Transverse colon (tissue), 4 donors: Measurements from ENCODE around the gene MCUB. TPM values are rescaled to one million over a fixed set of nuclear protein-coding genes. Genes with fewer than 3 reads are reported as not detected.

Experiments
- DNase-seq: peaks from one replicate; pipeline ENCODE4 v3.0.0-alpha.2; 2019
- H3K27ac ChIP-seq, 4 donors: fragments of 200-600 bp; sonication (generic); 2 replicates each; pipeline ENCODE4 v1.5.1; 2016 to 2018; ENCODE audit warnings: inconsistent platforms in 4 of 4
- H3K27me3 ChIP-seq: fragments of 200-600 bp; sonication (generic); 2 replicates; pipeline ENCODE4 v1.5.1; 2017; ENCODE audit warnings: inconsistent platforms
- H3K36me3 ChIP-seq, 4 donors: fragments of 200-600 bp; sonication (generic); 2 replicates each; pipeline ENCODE4 v1.5.1; 2017 to 2019; ENCODE audit warnings: inconsistent platforms in 4 of 4
- H3K4me1 ChIP-seq, 4 donors: fragments of 200-600 bp; sonication (generic); 2 replicates each; pipeline ENCODE4 v1.5.1; 2017 to 2020; ENCODE audit warnings: inconsistent platforms in 4 of 4
- H3K4me3 ChIP-seq, 4 donors: fragments of 200-600 bp; sonication (generic); 1 replicate in 1 of 4; 2 replicates in 3 of 4; pipeline versions ENCODE4 v1.5.1 to v1.6.1; 2017 to 2019; ENCODE audit warnings: inconsistent platforms in 4 of 4
- H3K9me3 ChIP-seq, 2 donors: fragments of 200-600 bp; sonication (generic); 2 replicates each; pipeline ENCODE4 v1.5.1; 2017 to 2019; ENCODE audit warnings: inconsistent platforms in 2 of 2
- EP300 ChIP-seq: sonication (generic); formaldehyde crosslinking; IDR thresholded peaks from one replicate; pipeline ENCODE4 v1.6.1; 2017; ENCODE audit warnings: antibody characterized with exemption, low read depth
- POLR2A ChIP-seq: fragments of 450-650 bp; IDR thresholded peaks from one replicate; pipeline ENCODE4 v1.6.1; 2016; ENCODE audit warnings: antibody characterized with exemption, mild to moderate bottlenecking, moderate library complexity
- POLR2AphosphoS5 ChIP-seq, 3 donors: sonication (generic); formaldehyde crosslinking; IDR thresholded peaks; one replicate each; pipeline ENCODE4 v1.6.1; 2016; ENCODE audit warnings: antibody characterized with exemption in 3 of 3
- WGBS, 2 donors: methylation state at CpG; one replicate each; pipeline ENCODE4 v1.1.5; 2018; ENCODE audit warnings: low coverage in 1 of 2; 5-methylcytosine and 5-hydroxymethylcytosine counted together
- in situ Hi-C, 4 donors: fragments of 200-750 bp; cut with MboI; loops; one replicate each; pipeline versions ENCODE4 v1.15.0 to v1.15.1; 2017; ENCODE audit warnings: low sequenced_read_pairs in 3 of 4, low pct_ligation_motif_present in 1 of 4, low pct_unique_long_range_greater_than_20kb in 1 of 4
- intact Hi-C: fragments of 100-400 bp; cut with DNase I; formaldehyde crosslinking; loops from one replicate; pipeline ENCODE4 v1.15.1; 2023; ENCODE audit warnings: low total_unique reads
- total RNA-seq, 4 donors: library from RNA; depleted of rRNA; stranded (reverse); fragments of >200 nt; gene quantifications; one replicate each; pipeline ENCODE4 v1.1.0, GENCODE V29; 2016
- TF ChIP-seq, protein P1 (sequence below), 5 experiments: fragments of 200-600 bp in 3 of 5; fragments of 450-650 bp in 2 of 5; sonication (generic) in 3 of 5; IDR thresholded peaks; 1 replicate in 2 of 5; 2 replicates in 3 of 5; pipeline ENCODE4 v1.5.1; 2016 to 2017; ENCODE audit warnings: antibody characterized with exemption in 5 of 5, inconsistent platforms in 3 of 5, mild to moderate bottlenecking in 2 of 5, moderate library complexity in 1 of 5

The MCUB gene
- total RNA-seq, 4 donors from 2014 or later: 4.6 to 15.7 (median 8.8) TPM

DNA sequence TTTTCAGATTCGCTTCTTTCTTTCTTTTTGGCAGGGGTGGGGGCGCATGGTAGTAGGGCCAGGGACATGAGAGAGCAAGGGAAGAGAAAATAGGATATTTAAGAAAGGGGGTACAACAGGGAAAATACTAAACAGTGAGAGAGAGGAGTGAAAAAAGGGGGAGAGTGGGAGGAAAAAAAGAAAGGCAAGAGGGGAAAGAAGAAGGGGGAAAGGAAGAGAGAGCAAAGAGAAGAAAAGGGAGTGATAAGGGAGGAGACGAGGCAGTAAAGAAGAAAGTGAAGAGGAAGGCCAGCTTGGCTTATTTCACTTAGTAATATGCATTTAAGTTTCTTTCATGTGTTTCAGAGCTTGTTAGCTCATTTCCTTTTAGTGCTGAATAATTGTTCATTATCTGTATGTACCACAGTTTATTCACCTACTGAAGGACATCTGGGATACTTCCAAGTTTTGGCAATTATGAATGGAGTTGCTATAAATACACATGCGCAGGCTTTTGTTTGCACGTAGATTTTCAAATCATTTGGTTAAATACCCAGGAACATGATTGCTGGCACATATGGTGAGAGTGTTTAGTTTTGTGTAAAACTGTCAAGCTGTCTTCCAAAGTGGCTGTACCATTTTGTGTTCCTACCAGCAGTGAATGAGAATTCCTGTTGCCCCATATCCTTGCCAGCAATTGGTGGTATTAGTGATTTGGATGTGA is 105.9 kb downstream of the MCUB start:
- Histone ChIP-seq H3K4me1 (no peaks in the 10 kb centered on the region), H3K4me3 (no peak overlapping the region), H3K27me3 (no peaks in the 10 kb centered on the region), H3K36me3 (no peaks in the 10 kb centered on the region), H3K9me3 (no peaks in the 10 kb centered on the region), H3K27ac (no peak overlapping the region)
- 80 to 93% methylated on average over 5 of the region's 5 CpGs for WGBS, 2 donors
- TF ChIP-seq POLR2AphosphoS5 (IDR thresholded peaks at IDR 0.05) (no peak), EP300 (no peak), POLR2A (no peak)
- TF ChIP-seq, protein P1, sequence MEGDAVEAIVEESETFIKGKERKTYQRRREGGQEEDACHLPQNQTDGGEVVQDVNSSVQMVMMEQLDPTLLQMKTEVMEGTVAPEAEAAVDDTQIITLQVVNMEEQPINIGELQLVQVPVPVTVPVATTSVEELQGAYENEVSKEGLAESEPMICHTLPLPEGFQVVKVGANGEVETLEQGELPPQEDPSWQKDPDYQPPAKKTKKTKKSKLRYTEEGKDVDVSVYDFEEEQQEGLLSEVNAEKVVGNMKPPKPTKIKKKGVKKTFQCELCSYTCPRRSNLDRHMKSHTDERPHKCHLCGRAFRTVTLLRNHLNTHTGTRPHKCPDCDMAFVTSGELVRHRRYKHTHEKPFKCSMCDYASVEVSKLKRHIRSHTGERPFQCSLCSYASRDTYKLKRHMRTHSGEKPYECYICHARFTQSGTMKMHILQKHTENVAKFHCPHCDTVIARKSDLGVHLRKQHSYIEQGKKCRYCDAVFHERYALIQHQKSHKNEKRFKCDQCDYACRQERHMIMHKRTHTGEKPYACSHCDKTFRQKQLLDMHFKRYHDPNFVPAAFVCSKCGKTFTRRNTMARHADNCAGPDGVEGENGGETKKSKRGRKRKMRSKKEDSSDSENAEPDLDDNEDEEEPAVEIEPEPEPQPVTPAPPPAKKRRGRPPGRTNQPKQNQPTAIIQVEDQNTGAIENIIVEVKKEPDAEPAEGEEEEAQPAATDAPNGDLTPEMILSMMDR (IDR thresholded peaks at IDR 0.05): no peak
- in situ Hi-C loops (no loop called here), intact Hi-C loops (no loop called here)
- DNase-seq: no peak

DNA sequence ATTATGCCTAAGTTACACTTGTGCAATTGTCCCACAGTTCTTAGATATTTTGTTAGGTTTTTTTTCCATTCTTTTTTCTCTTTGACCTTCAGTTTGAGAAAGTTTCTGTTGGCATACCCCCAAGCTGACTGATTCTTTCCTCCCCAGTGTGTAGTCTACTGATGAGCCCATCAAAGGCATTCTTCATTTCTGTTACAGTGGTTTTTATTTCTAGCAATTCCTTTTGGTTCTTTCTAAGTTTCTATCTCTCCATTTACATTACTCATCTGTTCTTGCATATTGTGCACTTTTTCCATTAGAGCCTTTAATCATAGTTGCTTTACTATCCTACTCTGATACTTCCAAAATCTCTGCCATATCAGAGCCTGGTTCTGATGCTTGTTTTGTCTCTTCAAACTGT is 111.3 kb downstream of the MCUB start:
- TF ChIP-seq, protein P1 (IDR thresholded peaks at IDR 0.05): no peak
- TF ChIP-seq POLR2A: no peak
- no peak for TF ChIP-seq EP300
- no peak for TF ChIP-seq POLR2AphosphoS5 (IDR thresholded peaks at IDR 0.05)
- H3K27me3 ChIP-seq: no peaks in the 10 kb centered on the region
- no peak overlapping the region for H3K4me3 ChIP-seq
- no peaks in the 10 kb centered on the region for H3K4me1 ChIP-seq
- H3K27ac ChIP-seq: no peak overlapping the region
- H3K36me3 ChIP-seq: no peaks in the 10 kb centered on the region
- no peak for DNase-seq
- in situ Hi-C loops (no loop called here), intact Hi-C loops (no loop called here)
- peaks cover 0 to 5% of the 10 kb centered on the region in 2 donors for H3K9me3 ChIP-seq

DNA sequence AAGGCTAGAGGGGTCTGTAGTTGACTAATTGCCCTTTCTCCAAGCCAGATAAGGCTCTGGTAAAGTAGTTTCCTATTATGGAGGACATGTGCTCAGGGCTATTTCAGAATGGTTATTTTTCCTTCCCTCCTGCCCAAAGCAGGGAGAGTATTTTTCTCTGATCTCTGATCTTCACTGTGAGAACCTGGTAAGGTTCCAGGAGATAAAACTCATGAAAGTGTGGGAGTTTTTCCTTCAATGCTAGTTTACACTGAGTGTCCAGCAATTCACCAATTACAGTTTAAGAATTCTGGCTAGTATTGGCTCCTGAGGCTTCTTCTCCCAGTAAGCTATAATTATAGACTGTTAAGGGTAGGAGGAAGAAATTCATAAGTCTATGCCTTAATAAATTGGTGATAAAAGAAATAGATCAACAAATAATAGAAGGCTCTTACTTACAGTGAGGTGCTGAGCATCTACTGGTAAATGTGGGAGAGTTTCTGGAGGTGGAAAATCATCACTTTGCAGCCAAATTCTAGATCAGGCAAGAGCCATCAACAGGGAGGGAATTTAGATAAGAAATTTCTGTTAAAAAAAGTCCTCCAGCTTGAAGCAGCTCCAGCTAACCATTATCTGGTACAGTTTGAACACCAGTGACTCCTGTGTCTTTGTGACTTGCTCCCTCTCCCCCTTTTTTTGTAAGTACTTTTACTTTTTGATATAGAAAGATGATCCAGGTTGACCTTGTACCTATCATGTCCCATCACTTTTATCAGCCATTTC is 112.3 kb downstream of the MCUB start:
- TF ChIP-seq POLR2AphosphoS5 (IDR thresholded peaks at IDR 0.05): no peak
- TF ChIP-seq EP300: no peak
- no peak for TF ChIP-seq POLR2A
- TF ChIP-seq, protein P1 (IDR thresholded peaks at IDR 0.05): no peak
- H3K4me3 ChIP-seq: no peak overlapping the region
- H3K36me3 ChIP-seq: no peaks in the 10 kb centered on the region
- no peaks in the 10 kb centered on the region for H3K27me3 ChIP-seq
- no peaks in the 10 kb centered on the region for H3K4me1 ChIP-seq
- peaks cover 0 to 5% of the 10 kb centered on the region in 2 donors for H3K9me3 ChIP-seq
- no peak overlapping the region for H3K27ac ChIP-seq
- in situ Hi-C loops: no loop called here
- intact Hi-C loops: no loop called here
- no peak for DNase-seq

DNA sequence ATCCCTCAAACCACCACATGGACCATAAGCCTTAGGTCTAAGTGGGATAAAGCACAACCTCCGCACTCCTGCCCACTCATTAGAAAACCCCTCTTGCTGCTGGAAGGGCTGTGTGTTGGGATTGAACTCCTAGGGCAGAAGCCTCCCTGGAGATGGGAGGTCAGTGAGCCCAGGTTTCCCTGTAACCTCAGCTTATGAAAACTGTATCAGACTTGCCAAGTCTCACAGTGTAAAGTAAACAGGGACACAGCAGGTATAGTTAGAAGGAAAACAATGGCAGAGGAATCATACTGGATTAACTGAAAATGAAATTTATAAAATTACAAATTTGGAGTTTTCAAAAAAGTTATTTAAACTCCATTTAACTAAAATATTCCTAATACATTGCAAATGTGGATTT is 113.3 kb downstream of the MCUB start:
- no peak for DNase-seq
- Histone ChIP-seq H3K4me1 (no peaks in the 10 kb centered on the region), H3K27me3 (no peaks in the 10 kb centered on the region), H3K9me3 (peaks cover 0 to 5% of the 10 kb centered on the region in 2 donors), H3K27ac (no peak overlapping the region), H3K4me3 (no peak overlapping the region), H3K36me3 (no peaks in the 10 kb centered on the region)
- intact Hi-C loops (no loop called here), in situ Hi-C loops (no loop called here)
- TF ChIP-seq POLR2A (no peak), EP300 (no peak), POLR2AphosphoS5 (IDR thresholded peaks at IDR 0.05) (no peak)
- TF ChIP-seq, protein P1 (IDR thresholded peaks at IDR 0.05): no peak
- WGBS, 2 donors: 92% methylated on average over 1 of the region's 1 CpG; no CpG with 5 or more reads in 1 of the 2 donors
